ENCODE data around the gene NEK4. TPM values are rescaled to one million over a fixed set of nuclear protein-coding genes. Genes with fewer than 3 reads are reported as not detected.
A peak's percentile ranks its signal among the peaks of the same experiment; 100 is the strongest.

Gene NEK4
- total and polyA plus RNA-seq, 2 of the 13 experiments (the other 11 are each of a cell fraction or from before 2014, with no cell fraction given): 16.5 to 38.0 TPM

- TF ChIP-seq ZKSCAN8 (CRISPR knock-in tag; IDR thresholded peaks at IDR 0.05; ENCODE audit: borderline replicate concordance) (peak; percentile 67; the same call in 1 of the 2 replicates), FOXP4 (CRISPR knock-in tag; IDR thresholded peaks at IDR 0.05) (peak; percentile 94), ZNF460 (CRISPR knock-in tag; IDR thresholded peaks at IDR 0.05; ENCODE audit: borderline replicate concordance) (no peak; the same call in 1 of the 2 replicates), PAXIP1 (CRISPR knock-in tag; conservative IDR thresholded peaks at IDR 0.05) (peak; percentile 100), ZBTB25 (CRISPR knock-in tag; IDR thresholded peaks at IDR 0.05) (peak; percentile 84; the same call in 1 of the 2 replicates), ZNF598 (CRISPR knock-in tag; IDR thresholded peaks at IDR 0.05; ENCODE audit: borderline replicate concordance) (no peak; the same call in 1 of the 2 replicates), GRHL1 (CRISPR knock-in tag; conservative IDR thresholded peaks at IDR 0.05) (no peak), ZBTB34 (CRISPR knock-in tag; IDR thresholded peaks at IDR 0.05) (peak; percentile 38; the same call in 1 of the 2 replicates), ZNF580 (CRISPR knock-in tag; IDR thresholded peaks at IDR 0.05; ENCODE audit: borderline replicate concordance, low read depth) (no peak), CENPBD1 (CRISPR knock-in tag; IDR thresholded peaks at IDR 0.05; ENCODE audit: borderline replicate concordance, low read depth) (no peak), HOXA7 (CRISPR knock-in tag; IDR thresholded peaks at IDR 0.05) (no peak), PITX1 (CRISPR knock-in tag; IDR thresholded peaks at IDR 0.05) (peak; percentile 84), NR3C1 (CRISPR knock-in tag; IDR thresholded peaks at IDR 0.05) (no peak), PHF20 (CRISPR knock-in tag; IDR thresholded peaks at IDR 0.05) (peak; percentile 67; the same call in 1 of the 2 replicates), ATF1 (CRISPR knock-in tag; IDR thresholded peaks at IDR 0.05) (peak; percentile 60; the same call in 1 of the 2 replicates), MXD4 (CRISPR knock-in tag; IDR thresholded peaks at IDR 0.05) (no peak)
Measured at GRCh38 chr3:52774901-52775864, 4.4 kb upstream of the NEK4 start (continued).

All from HepG2 (cell line).